OCI-M2 (cell line): ENCODE data around the gene CACNA1C.
"Not testable (repeated sequence)": the region's sequence is repeated elsewhere in the genome, so short reads cannot be mapped to it uniquely, and the experiment has no call there.

Source experiments
- DNase-seq: peaks from one replicate; lab custom pipeline; 2025; ENCODE audit not compliant: unreplicated experiment; lab: John Stamatoyannopoulos, UW

Gene CACNA1C

GRCh38 chr12:2463719-2464118 is 410.9 kb downstream of the CACNA1C start:
- DNase-seq: no peak

- no peak for DNase-seq
Observed at GRCh38 chr12:2465681-2466080, 412.9 kb downstream of the CACNA1C start.

- DNase-seq: no peak
Observed at GRCh38 chr12:2466211-2466610, 413.4 kb downstream of the CACNA1C start.

GRCh38 chr12:2467447-2468195 is 414.8 kb downstream of the CACNA1C start:
- no peak for DNase-seq

GRCh38 chr12:2475984-2476383 is 423.2 kb downstream of the CACNA1C start:
- no peak for DNase-seq

- no peak for DNase-seq
Observed at GRCh38 chr12:2477009-2477766, 424.4 kb downstream of the CACNA1C start.

- no peak for DNase-seq
Observed at GRCh38 chr12:2479851-2480535, 427.2 kb downstream of the CACNA1C start.

GRCh38 chr12:2481346-2481745 is 428.6 kb downstream of the CACNA1C start:
- no peak for DNase-seq

- DNase-seq: no peak
Observed at GRCh38 chr12:2481951-2482350, 429.2 kb downstream of the CACNA1C start.

GRCh38 chr12:2482938-2483660 is 430.3 kb downstream of the CACNA1C start:
- no peak for DNase-seq

- DNase-seq: no peak
Observed at GRCh38 chr12:2483713-2484112, 430.9 kb downstream of the CACNA1C start.

GRCh38 chr12:2484141-2484776 is 431.5 kb downstream of the CACNA1C start:
- no peak for DNase-seq

- no peak for DNase-seq
Observed at GRCh38 chr12:2485681-2486080, 432.9 kb downstream of the CACNA1C start.

- no peak for DNase-seq
Observed at GRCh38 chr12:2486796-2487195, 434.0 kb downstream of the CACNA1C start.

GRCh38 chr12:2487278-2487677 is 434.5 kb downstream of the CACNA1C start:
- DNase-seq: no peak

- no peak for DNase-seq
Observed at GRCh38 chr12:2488131-2488530, 435.3 kb downstream of the CACNA1C start.

- no peak for DNase-seq
Observed at GRCh38 chr12:2488596-2488995, 435.8 kb downstream of the CACNA1C start.

GRCh38 chr12:2489275-2489674 is 436.5 kb downstream of the CACNA1C start:
- DNase-seq: no peak

GRCh38 chr12:2490831-2491230 is 438.0 kb downstream of the CACNA1C start:
- DNase-seq: no peak

GRCh38 chr12:2491349-2491748 is 438.6 kb downstream of the CACNA1C start:
- DNase-seq: not testable (repeated sequence)

- DNase-seq: no peak
Observed at GRCh38 chr12:2492236-2492635, 439.4 kb downstream of the CACNA1C start.
